GM19467 (cell line): ENCODE results near the gene KRTAP4-16.
"Not testable (repeated sequence)": the region's sequence is repeated elsewhere in the genome, so short reads cannot be mapped to it uniquely, and the experiment has no call there.

Source experiments
- ATAC-seq: cut with Tn5 transposase; IDR thresholded peaks from one replicate; pipeline ENCODE4 v1.9.1; 2021; ENCODE audit warnings: mild to moderate bottlenecking, moderate library complexity; ENCODE audit not compliant: unreplicated experiment

The KRTAP4-16 gene

GRCh38 chr17:41101586-41102259, at the start of gene KRTAP4-16:
Gene KRTAP4-16 (minus strand): TSS chr17:41102209. CDS start chr17:41102209, 0 bp downstream.
- no peak for ATAC-seq

GRCh38 chr17:41151525-41151924, 49.5 kb upstream of the KRTAP4-16 start:
- ATAC-seq: no peak

- no peak for ATAC-seq
These were observed 48.0 kb upstream of the KRTAP4-16 start for GRCh38 chr17:41150026-41150425.

GRCh38 chr17:41149652-41149985, 47.6 kb upstream of the KRTAP4-16 start, which contains the start of gene KRTAP4-5:
Gene KRTAP4-5 (minus strand): TSS chr17:41149825. CDS start chr17:41149767, 58 bp downstream.
- no peak for ATAC-seq

- ATAC-seq: not testable (repeated sequence)
These were observed 47.1 kb upstream of the KRTAP4-16 start for GRCh38 chr17:41148971-41149651.

GRCh38 chr17:41147531-41148204, 45.7 kb upstream of the KRTAP4-16 start:
- no peak for ATAC-seq

- no peak for ATAC-seq
These were observed 43.3 kb upstream of the KRTAP4-16 start for GRCh38 chr17:41145261-41145660.

- ATAC-seq: no peak
These were observed 42.8 kb upstream of the KRTAP4-16 start for GRCh38 chr17:41144846-41145245.

GRCh38 chr17:41141361-41141760, 39.4 kb upstream of the KRTAP4-16 start:
- ATAC-seq: no peak

- ATAC-seq: no peak
These were observed 38.5 kb upstream of the KRTAP4-16 start, which contains the start of gene KRTAP4-6 for GRCh38 chr17:41140360-41141131. Gene KRTAP4-6 (minus strand): TSS chr17:41140544. CDS start chr17:41140487, 57 bp downstream.

GRCh38 chr17:41139865-41140264, 37.9 kb upstream of the KRTAP4-16 start:
- not testable (repeated sequence) for ATAC-seq

- no peak for ATAC-seq
These were observed 32.1 kb upstream of the KRTAP4-16 start for GRCh38 chr17:41133880-41134735.

- ATAC-seq: no peak
These were observed 30.0 kb upstream of the KRTAP4-16 start for GRCh38 chr17:41131979-41132378.

- ATAC-seq: no peak
These were observed 25.4 kb upstream of the KRTAP4-16 start for GRCh38 chr17:41127371-41127770.

- no peak for ATAC-seq
These were observed 24.4 kb upstream of the KRTAP4-16 start for GRCh38 chr17:41126412-41126811.

GRCh38 chr17:41125064-41125463, 23.1 kb upstream of the KRTAP4-16 start:
- ATAC-seq: no peak

- ATAC-seq: not testable (repeated sequence)
These were observed 22.0 kb upstream of the KRTAP4-16 start, which contains the start of gene KRTAP4-12 for GRCh38 chr17:41123991-41124371. Gene KRTAP4-12 (minus strand): TSS chr17:41124182. CDS start chr17:41124122, 60 bp downstream.

- ATAC-seq: not testable (repeated sequence)
These were observed 21.4 kb upstream of the KRTAP4-16 start for GRCh38 chr17:41123292-41123990.

GRCh38 chr17:41121742-41122141, 19.7 kb upstream of the KRTAP4-16 start:
- no peak for ATAC-seq
